H1 (cell line): ENCODE data around the gene TRAPPC2. TPM values are rescaled to one million over a fixed set of nuclear protein-coding genes. Genes with fewer than 3 reads are reported as not detected.

ENCODE experiments used
- CTCF ChIA-PET: fragments of 300-600 bp; sonication (Branson Sonifier 250); formaldehyde crosslinking; loops from one replicate; lab custom pipeline; 2021; ENCODE audit not compliant: partially characterized antibody; lab: Charles Lee
- POLR2A ChIA-PET: fragments of 300-600 bp; sonication (Branson Sonifier 250); formaldehyde crosslinking; loops from one replicate; lab custom pipeline; 2021; ENCODE audit warnings: inconsistent platforms; ENCODE audit not compliant: partially characterized antibody; lab: Charles Lee
- DNase-seq, 2 experiments: peaks; one replicate each; pipeline versions ENCODE4 v3.0.0 to v3.0.0-alpha.2; 2010 to 2022; ENCODE audit warnings: low spot score in 2 of 2, low read depth in 1 of 2, mixed read lengths in 1 of 2
- FAIRE-seq: peaks from 2 replicates; lab custom pipeline; 2011; peaks lifted over from hg19 to GRCh38; lab: Jason Lieb, UNC
- H2AFZ ChIP-seq: 2 replicates; pipeline ENCODE4 v1.8.1; 2012; ENCODE audit warnings: low read length, inconsistent platforms
- H2AK5ac ChIP-seq: 2 replicates; pipeline ENCODE4 v1.6.1; 2013; ENCODE audit warnings: low read depth, low read length
- H2BK120ac ChIP-seq: replicated peaks from 2 replicates; pipeline ENCODE3; 2013; ENCODE audit warnings: low read depth, low read length, inconsistent platforms
- H2BK12ac ChIP-seq: 2 replicates; pipeline ENCODE4 v1.6.1; 2013; ENCODE audit warnings: low read depth, low read length
- H2BK15ac ChIP-seq: 2 replicates; pipeline ENCODE4 v1.6.1; 2013; ENCODE audit warnings: low read length
- H2BK20ac ChIP-seq: 2 replicates; pipeline ENCODE4 v1.6.1; 2013; ENCODE audit warnings: low read length
- H2BK5ac ChIP-seq: 2 replicates; pipeline ENCODE4 v1.6.1; 2013; ENCODE audit warnings: low read depth, low read length
- H3K14ac ChIP-seq: 2 replicates; pipeline ENCODE4 v1.6.1; 2013; ENCODE audit warnings: inconsistent platforms; ENCODE audit not compliant: insufficient read length
- H3K18ac ChIP-seq: 2 replicates; pipeline ENCODE4 v1.6.1; 2013; ENCODE audit warnings: low read length; ENCODE audit errors: extremely low read depth
- H3K23ac ChIP-seq: 2 replicates; pipeline ENCODE4 v1.6.1; 2013; ENCODE audit warnings: inconsistent platforms; ENCODE audit not compliant: insufficient read length
- H3K23me2 ChIP-seq: 2 replicates; pipeline ENCODE4 v1.6.1; 2013; ENCODE audit warnings: low read depth, low read length
- H3K27ac ChIP-seq: 2 replicates; pipeline ENCODE4 v1.6.1; 2011; ENCODE audit warnings: low read depth, low read length, inconsistent platforms
- H3K27me3 ChIP-seq, 4 experiments: replicated peaks in 1 of 4; 1 replicate in 1 of 4; 2 replicates in 3 of 4; pipeline versions ENCODE4 v1.6.1 to v1.8.1; 2011 to 2013; ENCODE audit warnings: low read length in 3 of 4, mild to moderate bottlenecking in 3 of 4, inconsistent platforms in 2 of 4, mixed read lengths in 2 of 4, moderate library complexity in 1 of 4; ENCODE audit not compliant: control insufficient read depth in 3 of 4, insufficient read depth in 3 of 4; ENCODE audit errors: extremely low read depth in 1 of 4
- H3K36me3 ChIP-seq, 4 experiments: 2 replicates each; pipeline versions ENCODE4 v1.6.1 to v1.8.1; 2011 to 2013; ENCODE audit warnings: mild to moderate bottlenecking in 4 of 4, low read length in 3 of 4, moderate library complexity in 2 of 4, control low read depth in 1 of 4, inconsistent platforms in 1 of 4; ENCODE audit not compliant: insufficient read depth in 4 of 4, control insufficient read depth in 2 of 4
- H3K4ac ChIP-seq: replicated peaks from 2 replicates; pipeline ENCODE3; 2013; ENCODE audit warnings: low read length, low read depth, mixed read lengths, inconsistent platforms; ENCODE audit not compliant: insufficient read length
- H3K4me1 ChIP-seq, 4 experiments: replicated peaks in 1 of 4; 1 replicate in 1 of 4; 2 replicates in 3 of 4; pipeline versions ENCODE4 v1.6.1 to v1.8.1; 2011 to 2013; ENCODE audit warnings: low read length in 3 of 4, inconsistent platforms in 2 of 4, mixed read lengths in 1 of 4; ENCODE audit not compliant: insufficient read depth in 4 of 4, control insufficient read depth in 3 of 4
- H3K4me2 ChIP-seq, 2 experiments: 2 replicates each; pipeline versions ENCODE4 v1.6.1 to v1.8.1; 2011 to 2013; ENCODE audit warnings: low read depth in 2 of 2, low read length in 2 of 2, control low read depth in 1 of 2, inconsistent platforms in 1 of 2, mild to moderate bottlenecking in 1 of 2; ENCODE audit not compliant: insufficient read depth in 1 of 2
- H3K4me3 ChIP-seq, 4 experiments: fragments of 200-600, 300-600 bp in 1 of 4; sonication (generic), shearing (Covaris generic), sonication (Bioruptor Twin) in 1 of 4; 2 replicates each; pipeline versions ENCODE4 v1.5.1 to v1.8.1; 2011 to 2016; ENCODE audit warnings: low read length in 4 of 4, low read depth in 3 of 4, control low read depth in 2 of 4, inconsistent platforms in 2 of 4, mild to moderate bottlenecking in 2 of 4, mixed read lengths in 1 of 4, moderate library complexity in 1 of 4; ENCODE audit not compliant: insufficient read depth in 2 of 4; ENCODE audit errors: extremely low read depth in 1 of 4
- H3K56ac ChIP-seq: replicated peaks from 2 replicates; pipeline ENCODE3; 2013; ENCODE audit warnings: low read depth, mild to moderate bottlenecking, mixed read lengths, low read length, inconsistent platforms; ENCODE audit not compliant: insufficient read length
- H3K79me1 ChIP-seq: 2 replicates; pipeline ENCODE4 v1.6.1; 2013; ENCODE audit warnings: low read depth, low read length, control low read depth
- H3K79me2 ChIP-seq, 2 experiments: 2 replicates each; pipeline versions ENCODE4 v1.6.1 to v1.8.1; 2012 to 2013; ENCODE audit warnings: low read length in 2 of 2, mild to moderate bottlenecking in 2 of 2, inconsistent platforms in 1 of 2; ENCODE audit not compliant: insufficient read depth in 2 of 2, control insufficient read depth in 1 of 2
- H3K9ac ChIP-seq, 4 experiments: replicated peaks in 1 of 4; 1 replicate in 1 of 4; 2 replicates in 3 of 4; pipeline versions ENCODE4 v1.6.1 to v1.8.1; 2011 to 2013; ENCODE audit warnings: low read depth in 3 of 4, low read length in 3 of 4, control low read depth in 2 of 4, mild to moderate bottlenecking in 2 of 4, moderate library complexity in 2 of 4, inconsistent platforms in 1 of 4; ENCODE audit errors: extremely low read depth in 1 of 4
- H3K9me3 ChIP-seq, 2 experiments: 2 replicates each; pipeline versions ENCODE4 v1.6.1 to v1.8.1; 2012 to 2013; ENCODE audit warnings: mild to moderate bottlenecking in 2 of 2, moderate library complexity in 2 of 2, control low read depth in 1 of 2, inconsistent platforms in 1 of 2, low read depth in 1 of 2, low read length in 1 of 2, mixed read lengths in 1 of 2; ENCODE audit not compliant: insufficient read depth in 2 of 2
- H4K20me1 ChIP-seq, 2 experiments: replicated peaks in 1 of 2; 2 replicates each; pipeline versions ENCODE3 to v1.8.1; 2011 to 2013; ENCODE audit warnings: inconsistent platforms in 2 of 2, low read length in 2 of 2, mild to moderate bottlenecking in 1 of 2; ENCODE audit not compliant: insufficient read depth in 2 of 2, control insufficient read depth in 1 of 2
- H4K5ac ChIP-seq: 2 replicates; pipeline ENCODE4 v1.6.1; 2013; ENCODE audit warnings: low read length, low read depth, mixed read lengths, inconsistent platforms; ENCODE audit not compliant: insufficient read length
- H4K8ac ChIP-seq: 2 replicates; pipeline ENCODE4 v1.8.0; 2013; ENCODE audit warnings: mild to moderate bottlenecking, moderate library complexity, low read length, inconsistent platforms; ENCODE audit not compliant: insufficient read depth; ENCODE audit errors: extremely low read depth
- H4K91ac ChIP-seq: replicated peaks from 2 replicates; pipeline ENCODE3; 2013; ENCODE audit warnings: low read length, mixed read lengths, inconsistent platforms; ENCODE audit not compliant: insufficient read length
- CTCF ChIP-seq, 3 experiments: IDR thresholded peaks; 1 replicate in 2 of 3; 2 replicates in 1 of 3; pipeline versions ENCODE4 v1.5.1 to v1.6.1; 2011; ENCODE audit warnings: low read length in 3 of 3, mild to moderate bottlenecking in 3 of 3, inconsistent platforms in 2 of 3, low read depth in 1 of 3, moderate library complexity in 1 of 3; ENCODE audit not compliant: insufficient read depth in 1 of 3; ENCODE audit errors: control extremely low read depth in 1 of 3
- RAD21 ChIP-seq, 2 experiments: IDR thresholded peaks in 1 of 2; conservative IDR thresholded peaks in 1 of 2; 2 replicates each; pipeline ENCODE4 v1.6.1; 2011; ENCODE audit warnings: low read depth in 2 of 2, low read length in 2 of 2, improper control_type of control experiment in 1 of 2, inconsistent platforms in 1 of 2, mild to moderate bottlenecking in 1 of 2, moderate library complexity in 1 of 2
- TAF7 ChIP-seq: optimal IDR thresholded peaks from 2 replicates; pipeline ENCODE3; 2011; ENCODE audit warnings: low read depth, mild to moderate bottlenecking, inconsistent platforms, low read length, moderate library complexity, borderline replicate concordance
- WGBS, 2 experiments: shearing (Covaris generic) in 1 of 2; methylation state at CpG; one replicate each; pipeline versions ENCODE4 v1.1.6 to v1.1.7; 2013 to 2015; ENCODE audit warnings: low lambda C conversion rate in 2 of 2, mixed read lengths in 2 of 2, inconsistent platforms in 1 of 2, low coverage in 1 of 2, missing lambda C conversion rate in 1 of 2; ENCODE audit not compliant: insufficient replicate concordance in 2 of 2, insufficient coverage in 1 of 2, insufficient read length in 1 of 2; ENCODE audit errors: extremely low coverage in 1 of 2, missing lambda C conversion rate in 1 of 2; 5-methylcytosine and 5-hydroxymethylcytosine counted together
- polyA plus RNA-seq, 7 experiments: library from polyadenylated mRNA; depleted of rRNA in 3 of 7; stranded (reverse) in 5 of 7; unstranded in 2 of 7; fragments of >200 nt in 5 of 7; fragments of 200-250 nt in 2 of 7; gene quantifications; 1 replicate in 5 of 7; 2 replicates in 1 of 7; 4 replicates in 1 of 7; pipeline versions ENCODE4 v1.2.1 to v1.2.3, GENCODE V29; 2011 to 2013; ENCODE audit warnings: missing spikeins in 2 of 7, mixed read lengths in 2 of 7
- total RNA-seq: library from RNA; stranded (reverse); fragmentation: NEBNext Ultra II Directional; extraction: Animal tissue kit (Norgen Biotek cat#: 25700); gene quantifications from 2 replicates; pipeline ENCODE4 v1.2.1, GENCODE V29; 2021

Gene TRAPPC2
- total and polyA plus RNA-seq, 2 of the 8 experiments (the other 6 are each of a cell fraction or from before 2014, with no cell fraction given), result 6.7 to 10.8 TPM

- H3K23me2 ChIP-seq, result no peaks in the 10 kb centered on the region
- H2BK12ac ChIP-seq, result no peak overlapping the region
- H3K9me3 ChIP-seq, result no peaks in the 10 kb centered on the region
- H2BK5ac ChIP-seq, result no peak overlapping the region
- no peak overlapping the region for H3K4ac ChIP-seq
- no peak for TF ChIP-seq TAF7
- peak; percentile 48 to 64 (median 62) for TF ChIP-seq CTCF (IDR thresholded peaks at IDR 0.05; ENCODE audit: control extremely low read depth in 1 of 3, insufficient read depth in 1 of 3, low read depth in 1 of 3, low read length in 3 of 3)
- peak; percentile 36 to 52 for TF ChIP-seq RAD21 (IDR thresholded peaks at IDR 0.05 in 1 of 2, conservative IDR thresholded peaks at IDR 0.05 in 1 of 2; ENCODE audit: low read depth in 2 of 2, low read length in 2 of 2)
- TF ChIP-seq, all 59 proteins: peak for 2
- Histone ChIP-seq H3K18ac (no peak overlapping the region), H3K4me2 (no peak overlapping the region), H4K5ac (no peak overlapping the region), H2BK20ac (no peak overlapping the region), H3K79me2 (no peaks in the 10 kb centered on the region), H3K4me3 (no peak overlapping the region), H3K56ac (no peak overlapping the region), H2AFZ (no peak overlapping the region), H2BK120ac (no peak overlapping the region), H3K23ac (no peak overlapping the region), H3K27me3 (no peaks in the 10 kb centered on the region), H3K4me1 (peaks cover 0 to 16% (median 6%) of the 10 kb centered on the region in 4 experiments; a peak in 4 of 7 replicates), H4K91ac (no peak overlapping the region), H3K79me1 (no peaks in the 10 kb centered on the region), H3K36me3 (peaks cover 0 to 46% (median 4%) of the 10 kb centered on the region in 4 experiments; a peak in 7 of 8 replicates), H4K8ac (no peak overlapping the region), H2BK15ac (no peak overlapping the region), H3K27ac (no peak overlapping the region), H3K14ac (no peak overlapping the region), H2AK5ac (no peak overlapping the region), H3K9ac (no peak overlapping the region; a peak in 1 of 7 replicates), H4K20me1 (no peaks in the 10 kb centered on the region)
- ChIA-PET POLR2A (interaction anchor here (0.9 to 1.0 kb wide), 2 partner anchors 11 to 30 kb away, joined by 3 to 4 read pairs; no protein-coding TSS in a partner anchor), CTCF (interaction anchor here (0.7 to 1.6 kb wide), 5 partner anchors 12 to 258 kb away, joined by 3 to 6 read pairs (median 3); partner anchors contain the start of genes OFD1 and TRAPPC2)
- WGBS, 2 experiments, result 64% methylated on average over 6 of the region's 6 CpGs; no CpG with 5 or more reads in 1 of the 2 experiments
- FAIRE-seq (no peak), DNase-seq (no peak)
These were observed 30.3 kb upstream of the TRAPPC2 start for GRCh38 chrX:13764765-13765164.
